Renal pelvis (tissue), 4 donors: ENCODE results near the gene SLITRK1. TPM values are rescaled to one million over a fixed set of nuclear protein-coding genes. Genes with fewer than 3 reads are reported as not detected.

ENCODE experiments used
- DNase-seq: peaks from one replicate; pipeline ENCODE4 v3.0.0-alpha.2; 2013
- polyA plus RNA-seq, 3 donors: library from polyadenylated mRNA; unstranded; fragments of 120-200 nt; gene quantifications; one replicate each; pipeline ENCODE4 v1.2.1, GENCODE V29; 2013; ENCODE audit not compliant: insufficient read length in 3 of 3

The SLITRK1 gene
- polyA plus RNA-seq, 3 donors = 0.08 to 0.27 (median 0.13) TPM

DNA sequence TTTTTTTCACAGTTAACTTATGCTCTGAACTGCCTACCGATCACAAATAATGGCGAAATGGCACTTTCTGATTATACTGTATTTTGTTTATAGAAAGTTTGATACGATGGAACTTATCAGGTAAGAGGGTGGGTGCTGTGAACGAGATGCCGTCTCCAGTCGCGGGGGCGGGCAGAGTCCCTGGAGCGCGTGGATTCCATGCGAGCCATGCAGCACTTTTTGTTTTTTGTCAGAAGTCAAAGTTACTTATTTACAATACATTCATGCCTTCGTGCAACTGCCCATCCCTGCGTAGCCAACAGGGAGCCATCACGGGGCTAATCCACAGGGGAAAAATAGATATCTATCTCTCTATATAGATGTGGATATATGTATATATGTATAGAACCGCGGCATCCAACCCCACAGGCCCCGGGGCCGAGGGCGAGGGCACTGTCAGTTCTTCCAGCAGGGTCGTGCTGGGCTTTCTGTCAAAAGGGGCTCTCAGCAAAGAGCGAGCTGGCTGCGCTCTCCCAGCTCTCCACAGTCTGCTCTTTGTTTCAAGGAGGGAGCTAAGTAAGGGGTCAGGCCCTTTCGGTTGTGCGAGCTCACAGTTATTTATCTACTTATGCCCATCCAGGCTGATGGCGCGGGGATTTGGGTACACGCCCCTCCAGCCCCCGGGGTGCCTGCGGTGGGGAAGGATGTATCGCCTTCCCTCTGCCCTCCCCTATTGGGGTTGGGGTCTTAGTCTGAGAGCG, 3.4 kb downstream of the SLITRK1 start:
- no peak for DNase-seq

DNA sequence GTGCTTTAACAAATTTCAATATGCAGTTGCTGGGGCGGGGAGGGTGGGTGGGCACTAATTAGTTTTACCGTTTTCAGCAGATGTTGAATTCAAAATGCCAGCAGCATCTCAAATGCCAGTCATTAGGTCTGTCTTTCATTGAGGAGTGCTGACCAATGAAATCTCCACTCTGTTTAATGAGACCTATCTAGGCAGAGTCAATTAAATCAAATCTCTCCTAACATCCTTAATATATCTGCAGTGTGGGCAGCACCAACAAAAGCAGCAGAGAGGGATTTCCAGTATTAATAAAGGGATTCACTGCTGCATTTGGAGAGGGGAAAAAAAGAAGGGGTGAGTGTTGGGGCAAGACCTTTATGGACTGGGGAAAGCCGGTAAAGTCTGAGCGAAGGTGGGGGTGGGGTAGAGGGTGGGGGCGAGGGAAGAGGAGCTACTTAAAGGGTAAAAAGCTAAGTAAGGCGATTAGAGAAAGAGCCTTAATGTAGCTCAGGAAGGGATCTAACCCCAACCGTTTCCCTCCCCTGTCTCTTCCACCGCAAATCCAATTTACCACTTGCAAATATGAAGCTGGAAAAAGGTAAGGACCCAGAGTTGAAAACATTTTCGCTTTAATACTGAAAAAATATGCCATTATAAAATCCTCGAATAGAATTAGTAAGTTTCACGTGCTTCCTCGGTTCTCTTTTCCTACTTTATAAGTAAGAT, 4.5 kb downstream of the SLITRK1 start:
- DNase-seq = no peak

DNA sequence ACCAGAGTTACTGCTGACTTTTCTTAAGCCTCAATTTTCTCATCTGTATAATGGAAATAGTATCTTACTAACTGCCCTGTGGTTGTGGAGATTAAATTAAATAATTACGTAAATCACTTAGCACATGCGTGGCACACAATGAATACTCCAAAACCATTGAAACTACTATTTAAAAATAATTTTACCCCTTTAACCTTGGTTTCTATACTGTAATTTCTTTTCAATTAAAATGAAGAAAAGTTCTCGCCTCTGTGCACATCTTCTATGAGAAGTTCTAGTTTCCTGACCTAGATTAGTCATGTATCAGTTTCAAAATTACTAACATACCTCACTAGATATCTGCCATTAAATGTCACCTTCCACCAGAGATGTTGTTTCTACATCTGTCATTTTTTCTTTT, 5.7 kb downstream of the SLITRK1 start:
- DNase-seq = no peak

DNA sequence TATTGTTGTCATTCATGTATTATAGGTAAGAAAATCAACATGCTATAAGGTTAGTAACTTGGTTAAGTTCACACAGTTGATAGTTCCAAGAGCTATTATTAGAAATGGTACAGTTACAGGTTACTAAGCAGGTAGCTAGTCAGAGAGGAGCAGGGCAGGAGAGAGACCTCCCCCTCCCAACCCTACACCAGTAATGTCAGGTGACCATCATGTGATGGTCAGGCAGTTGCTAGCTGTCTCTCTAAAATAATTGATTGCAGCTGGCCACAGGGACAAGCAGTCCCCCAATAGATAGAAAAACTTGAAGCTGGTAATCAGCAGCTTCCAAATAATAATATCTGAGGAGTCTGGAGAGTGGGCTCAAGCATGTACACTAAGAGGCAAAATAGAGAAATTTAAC, 14.6 kb downstream of the SLITRK1 start:
- DNase-seq = no peak

DNA sequence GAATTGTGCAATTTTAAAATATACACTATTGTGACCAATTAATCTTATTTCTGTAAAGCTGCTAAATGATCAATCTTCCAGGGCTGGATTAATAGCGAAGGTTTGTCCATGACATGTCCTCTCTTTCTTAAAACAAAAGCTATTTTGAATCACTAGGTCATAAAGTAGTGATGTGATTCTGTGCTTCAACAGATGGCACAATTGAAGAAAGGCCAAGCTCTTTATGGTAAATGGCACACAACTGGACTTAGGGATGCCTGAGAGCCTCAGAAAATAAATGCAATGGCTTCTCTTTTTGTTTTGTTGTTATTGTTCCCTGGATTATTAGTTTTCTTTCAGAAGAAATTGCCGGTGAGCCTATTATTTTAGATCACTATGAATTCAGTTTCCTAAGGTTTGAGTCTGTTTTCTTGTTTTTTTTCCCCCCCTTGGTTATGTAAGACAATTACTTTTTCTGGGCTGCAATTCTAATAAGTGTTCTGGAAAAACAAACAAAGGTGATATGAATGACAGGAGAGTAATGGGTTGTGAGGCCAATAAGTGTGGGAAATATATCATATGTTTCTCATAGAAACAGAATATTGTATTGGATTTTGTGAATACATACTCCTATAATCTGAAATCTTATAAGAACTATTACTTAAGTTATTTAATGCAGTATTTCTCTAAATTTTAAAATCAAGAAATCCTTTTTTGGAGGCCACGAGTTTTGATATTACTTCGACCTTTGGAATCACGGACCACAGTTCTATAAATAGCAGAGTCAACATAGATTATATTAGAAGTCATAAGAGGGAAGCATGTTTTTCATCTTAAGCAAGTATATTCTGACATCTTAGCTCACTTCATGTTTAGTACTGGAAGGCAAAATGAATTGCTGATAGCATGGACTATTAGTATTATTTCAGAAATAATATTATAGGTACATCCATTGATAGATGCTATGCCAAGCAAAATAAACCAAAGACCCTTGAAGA, 16.8 kb downstream of the SLITRK1 start:
- DNase-seq = no peak

DNA sequence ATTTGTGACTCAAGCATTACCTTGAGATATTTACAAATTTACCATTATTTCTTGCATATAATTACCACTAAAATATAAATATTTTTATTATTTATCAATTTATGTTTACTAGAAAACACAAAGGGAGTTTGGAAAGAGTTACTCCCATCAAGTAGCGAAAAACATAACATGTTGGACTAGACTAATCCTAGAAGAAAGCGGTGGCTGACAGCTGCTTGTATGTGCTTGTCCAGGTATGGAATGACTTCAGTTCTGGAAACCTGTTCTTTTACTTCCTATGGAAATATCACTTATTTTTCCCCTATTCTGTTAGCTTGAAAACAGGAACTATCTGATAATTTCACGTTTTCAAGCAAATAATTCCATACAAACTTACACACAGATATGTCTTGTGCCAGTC, 28.5 kb downstream of the SLITRK1 start:
- DNase-seq = no peak

DNA sequence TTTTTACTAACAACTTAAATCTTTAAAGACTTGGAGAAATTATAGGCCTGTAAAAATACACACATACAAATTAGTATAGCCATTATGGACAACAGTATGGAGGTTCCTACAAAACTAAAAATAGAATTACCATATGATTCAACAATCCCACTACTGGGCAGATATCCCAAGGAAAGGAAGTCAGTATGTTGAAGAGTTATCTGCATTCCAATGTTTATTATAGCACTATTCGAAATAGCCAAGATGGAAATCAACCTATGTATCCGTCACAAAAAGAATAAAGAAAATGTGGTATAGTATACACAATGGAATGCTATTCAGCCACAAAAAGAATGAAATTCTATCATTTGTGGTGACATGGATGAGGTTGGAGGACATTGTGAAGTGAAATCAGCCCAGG, 37.2 kb downstream of the SLITRK1 start:
- no peak for DNase-seq

DNA sequence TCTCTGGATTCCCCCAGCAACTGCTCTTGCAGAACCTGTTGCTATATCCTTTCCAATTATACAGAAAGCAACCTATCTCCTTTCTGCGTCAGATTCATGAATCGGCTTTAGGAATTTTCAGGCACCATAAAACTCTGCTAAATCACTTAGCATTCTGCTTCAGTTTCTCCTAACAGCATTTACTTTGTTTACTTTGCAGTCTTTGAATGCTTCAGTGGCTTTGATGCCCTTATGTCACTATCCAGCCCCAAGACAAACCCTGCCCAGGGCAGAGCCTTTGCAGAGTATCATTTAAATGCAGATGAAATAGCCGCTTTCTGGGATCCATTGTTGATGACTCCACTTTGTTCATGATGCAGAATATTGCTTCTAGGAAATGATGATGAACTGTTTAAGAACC, 43.1 kb downstream of the SLITRK1 start:
- DNase-seq = peak; percentile 66

DNA sequence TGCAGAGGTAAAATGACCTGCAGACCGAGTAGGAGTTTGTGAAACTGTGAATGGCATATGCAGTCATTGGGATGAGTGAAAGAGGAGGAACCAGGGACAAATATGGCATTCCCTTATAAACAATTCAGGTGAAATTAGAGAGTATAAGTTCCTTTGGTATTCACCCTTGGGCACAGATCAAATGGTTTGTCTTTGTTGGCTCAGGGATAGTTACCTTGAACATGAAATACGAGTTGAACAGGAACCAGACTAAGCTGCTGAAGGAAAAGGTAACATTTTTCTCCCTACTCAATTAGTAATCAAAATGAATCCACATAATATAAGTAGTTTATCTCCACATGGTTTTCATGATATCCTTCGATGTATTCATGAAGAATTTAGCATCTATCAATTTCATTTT, 50.5 kb downstream of the SLITRK1 start:
- no peak for DNase-seq

DNA sequence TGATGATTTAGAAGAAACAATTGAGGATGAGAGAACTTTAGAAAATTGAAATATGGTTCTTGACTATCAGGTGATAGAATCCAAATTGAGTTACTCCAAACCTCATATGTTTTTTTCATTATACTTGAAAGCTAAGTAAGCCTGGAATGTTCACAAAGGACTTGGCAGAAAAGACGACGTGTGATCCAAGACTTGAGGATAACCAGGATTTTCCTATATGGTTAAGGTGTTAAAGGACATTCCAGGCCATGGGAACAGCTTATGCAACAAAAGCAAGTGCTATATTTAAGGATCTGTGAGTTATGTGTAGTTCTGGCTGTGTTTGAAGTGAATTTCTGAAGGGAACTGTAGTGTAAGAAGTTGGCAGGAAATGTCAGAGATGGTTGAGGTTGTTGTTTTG, 52.5 kb downstream of the SLITRK1 start:
- no peak for DNase-seq

DNA sequence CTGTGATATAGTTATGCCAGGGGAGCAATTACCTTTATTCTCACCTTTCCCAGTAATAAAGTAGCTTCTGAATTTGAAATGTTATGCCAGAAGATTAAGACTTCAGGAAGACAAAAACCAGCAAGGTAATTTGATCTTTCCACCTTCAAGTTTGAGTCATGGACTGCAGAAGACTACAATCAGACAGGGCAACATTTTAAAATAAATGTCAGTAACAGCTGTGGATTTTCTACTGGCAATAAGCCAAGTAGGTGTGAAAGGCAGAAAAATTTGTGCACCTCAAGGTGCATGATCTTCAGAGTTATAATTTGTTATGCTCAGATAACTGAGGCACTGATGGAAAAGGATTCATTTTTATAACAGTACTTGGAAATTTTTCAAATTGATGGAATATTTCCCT, 54.9 kb downstream of the SLITRK1 start:
- no peak for DNase-seq
